ENCODE measurements around the gene HSP90AA1. TPM values are rescaled to one million over a fixed set of nuclear protein-coding genes. Genes with fewer than 3 reads are reported as not detected.

Gene HSP90AA1
- total and polyA plus RNA-seq, 5 donors, result 381 to 731 (median 504) TPM

- H3K9me3 ChIP-seq (ENCODE audit: control insufficient read depth, low read length), result no peaks in the 10 kb centered on the region
- H3K27me3 ChIP-seq (ENCODE audit: control insufficient read depth, insufficient read depth), result no peaks in the 10 kb centered on the region
- DNase-seq (peak in 2 of 3 donors; percentile 35 to 65), ATAC-seq (no peak)
- no peak overlapping the region for H3K4me3 ChIP-seq (ENCODE audit: low read length)
- peaks cover 3% of the 10 kb centered on the region for H3K4me1 ChIP-seq (ENCODE audit: control insufficient read depth, insufficient read depth, low read length)
- no peak overlapping the region for H3K27ac ChIP-seq (ENCODE audit: low read length)
- intact Hi-C loops (cut with DNase I), result loop anchor here in 2 of 4 donors (10.0 kb wide), 1 partner anchor 49 kb away; no protein-coding TSS in a partner anchor
- WGBS, result 30% methylated on average over 7 of the region's 7 CpGs
Measured at GRCh38 chr14:102094101-102094500, 7.3 kb upstream of the HSP90AA1 start.

GRCh38 chr14:102092806-102093205 is 6.0 kb upstream of the HSP90AA1 start:
- intact Hi-C loops (cut with DNase I), result loop anchor here in 2 of 4 donors (10.0 kb wide), 1 partner anchor 48 kb away; no protein-coding TSS in a partner anchor
- no peak for ATAC-seq
- no peak for DNase-seq

GRCh38 chr14:102090713-102091112 is 3.9 kb upstream of the HSP90AA1 start:
- no peak for ATAC-seq
- H3K27ac ChIP-seq (ENCODE audit: low read length), result no peak overlapping the region
- no peak overlapping the region for H3K4me3 ChIP-seq (ENCODE audit: low read length)
- no peak for DNase-seq
- 73% methylated on average over 3 of the region's 3 CpGs for WGBS
- H3K9me3 ChIP-seq (ENCODE audit: control insufficient read depth, low read length), result no peaks in the 10 kb centered on the region
- intact Hi-C loops (cut with DNase I), result loop anchor here in 2 of 4 donors (10.0 kb wide), 1 partner anchor 46 kb away; no protein-coding TSS in a partner anchor
- H3K27me3 ChIP-seq (ENCODE audit: control insufficient read depth, insufficient read depth), result no peaks in the 10 kb centered on the region
- H3K4me1 ChIP-seq (ENCODE audit: control insufficient read depth, insufficient read depth, low read length), result no peaks in the 10 kb centered on the region

More at GRCh38 chr14:102092806-102093205, 6.0 kb upstream of the HSP90AA1 start:
- H3K4me1 ChIP-seq (ENCODE audit: control insufficient read depth, insufficient read depth, low read length), result peaks cover 3% of the 10 kb centered on the region
- WGBS, result 93% methylated on average over 10 of the region's 10 CpGs
- H3K27ac ChIP-seq (ENCODE audit: low read length), result no peak overlapping the region
- H3K4me3 ChIP-seq (ENCODE audit: low read length), result no peak overlapping the region
- H3K9me3 ChIP-seq (ENCODE audit: control insufficient read depth, low read length), result no peaks in the 10 kb centered on the region
- H3K27me3 ChIP-seq (ENCODE audit: control insufficient read depth, insufficient read depth), result no peaks in the 10 kb centered on the region

DNA sequence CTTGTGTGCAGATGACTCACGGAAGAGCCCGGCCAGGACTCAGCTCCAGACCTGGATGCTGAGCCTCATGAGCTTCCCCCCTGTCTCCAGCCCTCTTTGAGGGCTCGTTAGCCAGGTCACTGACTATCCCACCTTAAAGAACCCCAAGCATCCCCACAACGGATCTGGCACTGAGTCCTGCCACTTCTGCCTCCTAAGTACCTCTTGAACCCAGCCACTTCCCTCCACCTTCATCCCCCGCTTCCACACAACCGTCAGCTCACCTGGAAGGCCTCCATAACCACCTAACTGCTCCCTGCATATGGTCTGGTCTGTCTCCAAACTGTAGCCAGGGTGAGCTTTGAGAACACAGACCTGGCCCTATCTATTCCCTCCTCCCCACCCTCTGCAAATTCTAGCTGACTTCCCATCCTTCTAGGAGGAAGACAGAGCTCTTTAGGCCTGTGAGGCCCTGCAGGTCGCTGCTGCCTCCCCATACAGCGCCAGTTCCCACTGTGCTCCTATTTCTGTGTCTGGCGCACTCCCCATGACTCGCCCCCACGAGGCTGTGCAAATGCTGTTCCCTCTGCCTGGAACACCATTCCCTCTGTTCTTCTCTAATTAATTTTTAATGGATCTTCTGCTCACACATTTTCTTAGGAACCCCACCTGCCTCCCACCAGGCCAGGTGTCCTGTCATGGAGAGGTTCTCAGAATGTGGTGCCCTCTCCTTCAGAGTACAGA is 2.9 kb upstream of the HSP90AA1 start:
- Histone ChIP-seq H3K27me3 (ENCODE audit: control insufficient read depth, insufficient read depth) (no peaks in the 10 kb centered on the region), H3K27ac (ENCODE audit: low read length) (no peak overlapping the region), H3K4me3 (ENCODE audit: low read length) (no peak overlapping the region), H3K4me1 (ENCODE audit: control insufficient read depth, insufficient read depth, low read length) (peaks cover 4% of the 10 kb centered on the region), H3K9me3 (ENCODE audit: control insufficient read depth, low read length) (no peaks in the 10 kb centered on the region)
- ATAC-seq, result no peak
- no peak for DNase-seq
- intact Hi-C loops (cut with DNase I), result loop anchor here in 3 of 4 donors (10.0 kb wide), 3 partner anchors 45 to 225 kb away; partner anchors contain the start of genes DYNC1H1 (in 1 of the 3) and ZNF839 (in 1 of the 3)
- WGBS, result 89% methylated on average over 11 of the region's 11 CpGs

- Histone ChIP-seq H3K27ac (ENCODE audit: low read length) (peak overlapping the region; percentile 71), H3K4me3 (ENCODE audit: low read length) (peak overlapping the region; percentile 100), H3K9me3 (ENCODE audit: control insufficient read depth, low read length) (no peaks in the 10 kb centered on the region), H3K27me3 (ENCODE audit: control insufficient read depth, insufficient read depth) (no peaks in the 10 kb centered on the region), H3K4me1 (ENCODE audit: control insufficient read depth, insufficient read depth, low read length) (peaks cover 4% of the 10 kb centered on the region)
- ATAC-seq (peak; percentile 35 to 56), DNase-seq (peak; percentile 73 to 88 (median 87))
- 26% methylated on average over 39 of the region's 39 CpGs for WGBS
- intact Hi-C loops (cut with DNase I), result loop anchor here in 2 of 4 donors (10.0 kb wide), 2 partner anchors 123 to 227 kb away; partner anchors contain the start of genes DYNC1H1 (in 1 of the 2) and ZNF839 (in 1 of the 2)
Measured at GRCh38 chr14:102088012-102088792, 1.4 kb upstream of the HSP90AA1 start.

- H3K27ac ChIP-seq (ENCODE audit: low read length), result peak overlapping the region; percentile 95
Measured at GRCh38 chr14:102087762-102088011, 843 bp upstream of the HSP90AA1 start.

GRCh38 chr14:102086709-102086971 is 204 bp downstream of the HSP90AA1 start:
- DNase-seq (no peak), ATAC-seq (no peak)
- Histone ChIP-seq H3K27ac (ENCODE audit: low read length) (peak overlapping the region; percentile 96), H3K27me3 (ENCODE audit: control insufficient read depth, insufficient read depth) (no peaks in the 10 kb centered on the region), H3K4me1 (ENCODE audit: control insufficient read depth, insufficient read depth, low read length) (peaks cover 4% of the 10 kb centered on the region), H3K4me3 (ENCODE audit: low read length) (peak overlapping the region; percentile 100), H3K9me3 (ENCODE audit: control insufficient read depth, low read length) (no peaks in the 10 kb centered on the region)
- intact Hi-C loops (cut with DNase I), result loop anchor here in 2 of 4 donors (10.0 kb wide), 2 partner anchors 122 to 228 kb away; partner anchors contain the start of genes DYNC1H1 (in 1 of the 2) and ZNF839 (in 1 of the 2)
- under 1% methylated on average over 32 of the region's 32 CpGs for WGBS

More at GRCh38 chr14:102087762-102088011, 843 bp upstream of the HSP90AA1 start:
- intact Hi-C loops (cut with DNase I), result loop anchor here in 2 of 4 donors (10.0 kb wide), 2 partner anchors 123 to 227 kb away; partner anchors contain the start of genes DYNC1H1 (in 1 of the 2) and ZNF839 (in 1 of the 2)
- Histone ChIP-seq H3K9me3 (ENCODE audit: control insufficient read depth, low read length) (no peaks in the 10 kb centered on the region), H3K27me3 (ENCODE audit: control insufficient read depth, insufficient read depth) (no peaks in the 10 kb centered on the region), H3K4me1 (ENCODE audit: control insufficient read depth, insufficient read depth, low read length) (peaks cover 4% of the 10 kb centered on the region), H3K4me3 (ENCODE audit: low read length) (peak overlapping the region; percentile 100)
- no peak for ATAC-seq
- no peak for DNase-seq
- WGBS, result 7% methylated on average over 11 of the region's 11 CpGs

DNA sequence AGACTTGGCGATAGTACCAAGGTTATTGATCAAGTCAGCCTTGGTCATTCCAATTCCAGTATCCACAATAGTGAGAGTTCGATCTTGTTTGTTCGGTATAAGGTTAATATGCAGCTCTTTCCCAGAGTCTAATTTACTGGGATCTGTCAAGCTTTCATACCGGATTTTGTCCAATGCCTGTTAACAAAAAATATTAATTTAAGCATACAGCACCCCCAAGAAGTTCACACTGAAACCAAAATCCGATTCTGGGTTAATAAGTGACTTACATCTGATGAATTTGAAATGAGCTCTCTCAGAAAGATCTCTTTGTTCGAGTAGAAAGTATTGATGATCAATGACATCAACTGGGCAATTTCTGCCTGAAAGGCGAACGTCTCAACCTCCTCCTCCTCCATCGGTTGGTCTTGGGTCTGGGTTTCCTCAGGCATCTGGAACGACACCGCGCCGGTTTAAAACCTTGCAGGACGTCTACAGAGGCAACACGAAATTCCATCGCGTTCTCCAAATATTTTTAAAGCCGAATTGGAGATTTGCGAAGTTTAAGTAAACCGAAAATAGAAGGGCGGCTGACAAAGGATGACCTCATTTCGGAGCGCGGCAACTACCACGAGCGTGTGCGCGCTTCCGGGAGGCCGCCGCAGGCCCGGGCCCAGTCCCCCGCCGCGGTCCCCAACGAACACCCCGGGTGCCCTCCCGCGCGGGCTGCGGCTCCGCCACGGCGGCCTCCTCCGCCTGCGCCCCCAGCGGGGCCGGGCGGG is 716 bp downstream of the HSP90AA1 start:
- peak in 2 of 3 donors; percentile 53 to 78 for DNase-seq
- peaks cover 4% of the 10 kb centered on the region for H3K4me1 ChIP-seq (ENCODE audit: control insufficient read depth, insufficient read depth, low read length)
- intact Hi-C loops (cut with DNase I), result loop anchor here in 2 of 4 donors (10.0 kb wide), 2 partner anchors 121 to 229 kb away; partner anchors contain the start of genes DYNC1H1 (in 1 of the 2) and ZNF839 (in 1 of the 2)
- H3K27ac ChIP-seq (ENCODE audit: low read length), result peak overlapping the region; percentile 96
- peak overlapping the region; percentile 100 for H3K4me3 ChIP-seq (ENCODE audit: low read length)
- under 1% methylated on average over 49 of the region's 49 CpGs for WGBS
- peak; percentile 8 to 39 for ATAC-seq
- no peaks in the 10 kb centered on the region for H3K9me3 ChIP-seq (ENCODE audit: control insufficient read depth, low read length)
- no peaks in the 10 kb centered on the region for H3K27me3 ChIP-seq (ENCODE audit: control insufficient read depth, insufficient read depth)

GRCh38 chr14:102085488-102085887 is 1.4 kb downstream of the HSP90AA1 start:
- no peaks in the 10 kb centered on the region for H3K27me3 ChIP-seq (ENCODE audit: control insufficient read depth, insufficient read depth)
- H3K4me1 ChIP-seq (ENCODE audit: control insufficient read depth, insufficient read depth, low read length), result peaks cover 4% of the 10 kb centered on the region
- DNase-seq, result no peak
- H3K27ac ChIP-seq (ENCODE audit: low read length), result no peak overlapping the region
- WGBS, result 36% methylated on average over 10 of the region's 10 CpGs
- no peak for ATAC-seq
- no peaks in the 10 kb centered on the region for H3K9me3 ChIP-seq (ENCODE audit: control insufficient read depth, low read length)
- intact Hi-C loops (cut with DNase I), result loop anchor here in 2 of 4 donors (10.0 kb wide), 2 partner anchors 121 to 229 kb away; partner anchors contain the start of genes DYNC1H1 (in 1 of the 2) and ZNF839 (in 1 of the 2)
- peak overlapping the region; percentile 100 for H3K4me3 ChIP-seq (ENCODE audit: low read length)

- Histone ChIP-seq H3K27ac (ENCODE audit: low read length) (no peak overlapping the region), H3K9me3 (ENCODE audit: control insufficient read depth, low read length) (no peaks in the 10 kb centered on the region), H3K27me3 (ENCODE audit: control insufficient read depth, insufficient read depth) (no peaks in the 10 kb centered on the region), H3K4me3 (ENCODE audit: low read length) (peak overlapping the region; percentile 100), H3K4me1 (ENCODE audit: control insufficient read depth, insufficient read depth, low read length) (peaks cover 4% of the 10 kb centered on the region)
- DNase-seq, result no peak
- intact Hi-C loops (cut with DNase I), result loop anchor here in 2 of 4 donors (10.0 kb wide), 2 partner anchors 120 to 230 kb away; partner anchors contain the start of genes DYNC1H1 (in 1 of the 2) and ZNF839 (in 1 of the 2)
- WGBS, result 81% methylated on average over 6 of the region's 6 CpGs
- no peak for ATAC-seq
Measured at GRCh38 chr14:102084931-102085330, 1.9 kb downstream of the HSP90AA1 start.

Data from right cardiac atrium (tissue), 5 donors.